Gastrocnemius medialis (tissue), 4 donors: ENCODE measurements around the gene MUC5B. TPM values are rescaled to one million over a fixed set of nuclear protein-coding genes. Genes with fewer than 3 reads are reported as not detected.

ENCODE experiments used
- ATAC-seq, 2 donors: fragments of 150-250 bp; one replicate each; pipeline ENCODE4 v1.9.1; 2016
- DNase-seq, 2 donors: peaks; one replicate each; pipeline ENCODE4 v3.0.0-alpha.2; 2019
- H3K27ac ChIP-seq, 4 donors: fragments of 200-600 bp; sonication (generic); 1 replicate in 1 of 4; 2 replicates in 3 of 4; pipeline ENCODE4 v1.5.1; 2016 to 2018; ENCODE audit warnings: mild to moderate bottlenecking in 2 of 4, moderate library complexity in 1 of 4
- H3K27me3 ChIP-seq, 3 donors: fragments of 200-600 bp; sonication (generic) in 2 of 3; 1 replicate in 1 of 3; 2 replicates in 2 of 3; pipeline versions ENCODE4 v1.5.1 to v1.6.0; 2016 to 2019; ENCODE audit warnings: mild to moderate bottlenecking in 1 of 3, moderate library complexity in 1 of 3
- H3K36me3 ChIP-seq, 2 donors: fragments of 200-600 bp; sonication (generic) in 1 of 2; one replicate each; pipeline ENCODE4 v1.5.1; 2017 to 2018
- H3K4me1 ChIP-seq, 2 donors: fragments of 200-600 bp; sonication (generic) in 1 of 2; one replicate each; pipeline ENCODE4 v1.5.1; 2016 to 2017; ENCODE audit warnings: mild to moderate bottlenecking in 2 of 2
- H3K4me3 ChIP-seq, 4 donors: fragments of 200-600 bp; sonication (generic) in 3 of 4; 1 replicate in 1 of 4; 2 replicates in 3 of 4; pipeline ENCODE4 v1.5.1; 2016 to 2019; ENCODE audit warnings: mild to moderate bottlenecking in 2 of 4
- H3K9me3 ChIP-seq, 3 donors: fragments of 200-600 bp; sonication (generic) in 2 of 3; 1 replicate in 1 of 3; 2 replicates in 2 of 3; pipeline ENCODE4 v1.5.1; 2016 to 2019
- CTCF ChIP-seq, 5 experiments: fragments of 450-650 bp in 3 of 5; fragments of 200-600 bp in 2 of 5; sonication (generic) in 2 of 5; IDR thresholded peaks in 4 of 5; conservative IDR thresholded peaks in 1 of 5; 1 replicate in 4 of 5; 2 replicates in 1 of 5; pipeline ENCODE4 v1.5.1; 2016 to 2019; ENCODE audit warnings: antibody characterized with exemption in 5 of 5, mild to moderate bottlenecking in 3 of 5, moderate library complexity in 3 of 5
- POLR2A ChIP-seq, 2 donors: fragments of 450-650 bp; IDR thresholded peaks; one replicate each; pipeline ENCODE4 v1.6.1; 2017; ENCODE audit warnings: antibody characterized with exemption in 2 of 2, mild to moderate bottlenecking in 2 of 2, moderate library complexity in 2 of 2
- in situ Hi-C, 4 donors: fragments of 200-750 bp; cut with MboI; loops; one replicate each; pipeline versions ENCODE4 v1.15.0 to v1.8.0; 2017; ENCODE audit warnings: low sequenced_read_pairs in 4 of 4
- intact Hi-C: fragments of 100-400 bp; cut with DNase I; formaldehyde crosslinking; loops from one replicate; pipeline ENCODE4 v1.15.1; 2023; ENCODE audit warnings: low total_unique reads
- total RNA-seq, 4 donors: library from RNA; depleted of rRNA; stranded (reverse); fragments of >200 nt; gene quantifications; one replicate each; pipeline versions ENCODE4 v1.1.0 to v1.2.3, GENCODE V29; 2016

Gene MUC5B
- total RNA-seq, 4 donors from 2014 or later: 0.17 TPM; not detected in 3

GRCh38 chr11:1298695-1299492 lies 76.0 kb downstream of the MUC5B start:
- DNase-seq (peak; percentile 92 to 96), ATAC-seq (peak; percentile 81 to 85)
- Histone ChIP-seq H3K4me1 (peaks cover 36 to 39% of the 10 kb centered on the region in 2 donors), H3K36me3 (peaks cover 0 to 9% of the 10 kb centered on the region in 2 donors), H3K27ac (peak overlapping the region; percentile 89 to 94 (median 92)), H3K27me3 (no peaks in the 10 kb centered on the region), H3K9me3 (no peaks in the 10 kb centered on the region), H3K4me3 (peak overlapping the region; percentile 28 to 35 (median 32))
- TF ChIP-seq POLR2A (IDR thresholded peaks at IDR 0.05) (peak; percentile 76 to 78), CTCF (IDR thresholded peaks at IDR 0.05 in 4 of 5, conservative IDR thresholded peaks at IDR 0.05 in 1 of 5) (no peak)
- intact Hi-C loops: loop anchor here (1.0 to 10.0 kb wide), 7 partner anchors 9 to 443 kb away; partner anchors contain the start of gene BRSK2
- in situ Hi-C loops: no loop called here

DNA sequence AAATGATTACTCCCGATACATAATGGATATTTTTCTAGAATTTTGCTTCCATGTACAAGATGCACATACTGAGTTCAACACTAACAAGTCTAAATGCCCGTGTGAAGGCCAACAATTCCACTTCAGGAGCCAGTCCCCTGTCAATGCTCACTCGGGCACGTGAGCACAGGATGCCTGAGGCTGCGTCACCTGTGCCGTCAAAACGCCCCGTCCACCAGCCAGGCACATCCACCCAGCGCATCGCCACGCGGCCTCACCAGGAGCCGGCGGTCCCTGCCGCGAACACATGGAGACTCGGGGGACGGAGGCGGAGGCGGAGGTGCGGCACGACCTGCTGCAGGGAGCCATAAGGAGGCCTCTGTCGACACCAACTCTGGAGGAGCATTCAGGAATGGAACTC lies 76.8 kb downstream of the MUC5B start:
- H3K4me1 ChIP-seq: peaks cover 42 to 43% of the 10 kb centered on the region in 2 donors
- H3K27ac ChIP-seq: peak overlapping the region; percentile 89 to 94 (median 92)
- H3K9me3 ChIP-seq: no peaks in the 10 kb centered on the region
- H3K36me3 ChIP-seq: peaks cover 0 to 7% of the 10 kb centered on the region in 2 donors
- H3K27me3 ChIP-seq: no peaks in the 10 kb centered on the region
- intact Hi-C loops (loop anchor here (1.0 to 10.0 kb wide), 6 partner anchors 9 to 443 kb away; partner anchors contain the start of gene BRSK2), in situ Hi-C loops (loop anchor here in 1 of 4 donors (25.0 kb wide), 1 partner anchor 213 kb away; no protein-coding TSS in a partner anchor)
- peak overlapping the region in 1 of 4 donors; percentile 8 for H3K4me3 ChIP-seq
- TF ChIP-seq POLR2A (IDR thresholded peaks at IDR 0.05): no peak
- no peak for TF ChIP-seq CTCF (IDR thresholded peaks at IDR 0.05 in 4 of 5, conservative IDR thresholded peaks at IDR 0.05 in 1 of 5)
- ATAC-seq: no peak
- DNase-seq: peak in 1 of 2 donors; percentile 55

GRCh38 chr11:1300121-1300520 lies 77.3 kb downstream of the MUC5B start:
- H3K9me3 ChIP-seq: no peaks in the 10 kb centered on the region
- peaks cover 43 to 45% of the 10 kb centered on the region in 2 donors for H3K4me1 ChIP-seq
- peak overlapping the region; percentile 89 to 94 (median 92) for H3K27ac ChIP-seq
- TF ChIP-seq CTCF (IDR thresholded peaks at IDR 0.05 in 4 of 5, conservative IDR thresholded peaks at IDR 0.05 in 1 of 5): no peak
- TF ChIP-seq POLR2A (IDR thresholded peaks at IDR 0.05): no peak
- DNase-seq (no peak), ATAC-seq (no peak)
- intact Hi-C loops (no loop called here), in situ Hi-C loops (loop anchor here in 1 of 4 donors (25.0 kb wide), 1 partner anchor 212 kb away; no protein-coding TSS in a partner anchor)
- H3K27me3 ChIP-seq: no peaks in the 10 kb centered on the region
- H3K4me3 ChIP-seq: no peak overlapping the region
- peaks cover 0 to 4% of the 10 kb centered on the region in 2 donors for H3K36me3 ChIP-seq

GRCh38 chr11:1300569-1301187 lies 77.8 kb downstream of the MUC5B start:
- no peak overlapping the region for H3K4me3 ChIP-seq
- intact Hi-C loops: no loop called here

More at GRCh38 chr11:1300569-1301187, 77.8 kb downstream of the MUC5B start:
- Histone ChIP-seq H3K9me3 (no peaks in the 10 kb centered on the region), H3K4me1 (peaks cover 43 to 45% of the 10 kb centered on the region in 2 donors), H3K36me3 (peaks cover 0 to 3% of the 10 kb centered on the region in 2 donors), H3K27ac (peak overlapping the region; percentile 89 to 94 (median 92)), H3K27me3 (no peaks in the 10 kb centered on the region)
- in situ Hi-C loops: loop anchor here in 1 of 4 donors (25.0 kb wide), 1 partner anchor 212 kb away; no protein-coding TSS in a partner anchor
- ATAC-seq: no peak
- no peak for DNase-seq
- TF ChIP-seq POLR2A (IDR thresholded peaks at IDR 0.05): no peak
- TF ChIP-seq CTCF (IDR thresholded peaks at IDR 0.05 in 4 of 5, conservative IDR thresholded peaks at IDR 0.05 in 1 of 5): no peak
